Renal cortical epithelial cell (primary cell): ENCODE data around the gene PPARG. TPM values are rescaled to one million over a fixed set of nuclear protein-coding genes. Genes with fewer than 3 reads are reported as not detected.
A peak's percentile ranks its signal among the peaks of the same experiment; 100 is the strongest.
"Not testable (repeated sequence)": the region's sequence is repeated elsewhere in the genome, so short reads cannot be mapped to it uniquely, and the experiment has no call there.

Experiments used
- DNase-seq: peaks from one replicate; pipeline ENCODE4 v3.0.0-alpha.2; 2011; ENCODE audit warnings: low read depth
- total RNA-seq: library from RNA; depleted of rRNA; stranded (reverse); fragments of >200 nt; gene quantifications from 2 replicates; pipeline ENCODE4 v1.2.3, GENCODE V29; 2014

The PPARG gene
- total RNA-seq, 1 donor from 2014 or later: 11.3 TPM

GRCh38 chr3:12458901-12459300 lies 170.0 kb downstream of the PPARG start:
- no peak for DNase-seq

GRCh38 chr3:12460127-12460526 lies 171.3 kb downstream of the PPARG start:
- no peak for DNase-seq

- no peak for DNase-seq
These were observed 172.3 kb downstream of the PPARG start for GRCh38 chr3:12461097-12461649.

GRCh38 chr3:12462159-12462947 lies 173.5 kb downstream of the PPARG start:
- no peak for DNase-seq

- no peak for DNase-seq
These were observed 174.8 kb downstream of the PPARG start for GRCh38 chr3:12463686-12464085.

- DNase-seq: no peak
These were observed 175.3 kb downstream of the PPARG start for GRCh38 chr3:12464181-12464580.

- peak; percentile 80 for DNase-seq
These were observed 176.4 kb downstream of the PPARG start for GRCh38 chr3:12465151-12465835.

- peak; percentile 61 for DNase-seq
These were observed 177.0 kb downstream of the PPARG start for GRCh38 chr3:12465836-12466225.

- DNase-seq: peak; percentile 23
These were observed 178.9 kb downstream of the PPARG start for GRCh38 chr3:12467746-12468145.

- DNase-seq: no peak
These were observed 179.4 kb downstream of the PPARG start for GRCh38 chr3:12468276-12468675.

GRCh38 chr3:12468757-12469156 lies 179.9 kb downstream of the PPARG start:
- DNase-seq: no peak

- not testable (repeated sequence) for DNase-seq
These were observed 180.4 kb downstream of the PPARG start for GRCh38 chr3:12469222-12469621.

- peak; percentile 89 for DNase-seq
These were observed 181.2 kb downstream of the PPARG start for GRCh38 chr3:12470111-12470510.

- no peak for DNase-seq
These were observed 181.8 kb downstream of the PPARG start for GRCh38 chr3:12470680-12471079.

- peak; percentile 85 for DNase-seq
These were observed 182.4 kb downstream of the PPARG start for GRCh38 chr3:12471241-12471640.

GRCh38 chr3:12472000-12472610 lies 183.2 kb downstream of the PPARG start:
- DNase-seq: no peak

GRCh38 chr3:12472796-12473195 lies 183.9 kb downstream of the PPARG start:
- DNase-seq: no peak

GRCh38 chr3:12473511-12473910 lies 184.6 kb downstream of the PPARG start:
- no peak for DNase-seq

- DNase-seq: no peak
These were observed 187.5 kb downstream of the PPARG start for GRCh38 chr3:12476238-12476897.

GRCh38 chr3:12477256-12477655 lies 188.4 kb downstream of the PPARG start:
- DNase-seq: no peak

GRCh38 chr3:12478326-12478725 lies 189.5 kb downstream of the PPARG start:
- no peak for DNase-seq

GRCh38 chr3:12479198-12479597 lies 190.3 kb downstream of the PPARG start:
- not testable (repeated sequence) for DNase-seq
